Astrocyte (in vitro differentiated cells and primary cell): ENCODE data around the gene AP2M1. TPM values are rescaled to one million over a fixed set of nuclear protein-coding genes. Genes with fewer than 3 reads are reported as not detected.

Experiments
- DNase-seq: peaks from one replicate; pipeline ENCODE4 v3.0.0-alpha.2; 2010; ENCODE audit warnings: low read depth
- FAIRE-seq: peaks from 2 replicates; lab custom pipeline; 2011; peaks lifted over from hg19 to GRCh38; lab: Jason Lieb, UNC
- H2AFZ ChIP-seq: 2 replicates; pipeline ENCODE4 v1.6.0; 2012; ENCODE audit warnings: low read depth, low read length, inconsistent platforms
- H3K27ac ChIP-seq: 2 replicates; pipeline ENCODE4 v1.5.1; 2011; ENCODE audit warnings: low read depth, low read length, inconsistent platforms
- H3K27me3 ChIP-seq: 2 replicates; pipeline ENCODE4 v1.6.0; 2011; ENCODE audit warnings: low read length, inconsistent platforms; ENCODE audit not compliant: insufficient read depth
- H3K36me3 ChIP-seq: 2 replicates; pipeline ENCODE4 v1.5.1; 2011; ENCODE audit warnings: low read length, inconsistent platforms; ENCODE audit not compliant: insufficient read depth
- H3K4me1 ChIP-seq: 2 replicates; pipeline ENCODE4 v1.5.1; 2011; ENCODE audit warnings: low read length, inconsistent platforms; ENCODE audit not compliant: insufficient read depth
- H3K4me2 ChIP-seq: 2 replicates; pipeline ENCODE4 v1.6.0; 2012; ENCODE audit warnings: low read length, inconsistent platforms
- H3K4me3 ChIP-seq: 2 replicates; pipeline ENCODE4 v1.5.1; 2011; ENCODE audit warnings: low read depth, mild to moderate bottlenecking, low read length, inconsistent platforms; ENCODE audit not compliant: insufficient read depth
- H3K79me2 ChIP-seq: 2 replicates; pipeline ENCODE4 v1.6.0; 2012; ENCODE audit warnings: mild to moderate bottlenecking, low read length, inconsistent platforms; ENCODE audit not compliant: insufficient read depth
- H3K9ac ChIP-seq: 2 replicates; pipeline ENCODE4 v1.6.0; 2012; ENCODE audit warnings: mild to moderate bottlenecking, low read length, inconsistent platforms
- H3K9me3 ChIP-seq: 2 replicates; pipeline ENCODE4 v1.5.1; 2012; ENCODE audit warnings: low read depth, mild to moderate bottlenecking, low read length, inconsistent platforms; ENCODE audit not compliant: insufficient read depth
- H4K20me1 ChIP-seq: 2 replicates; pipeline ENCODE4 v1.6.0; 2012; ENCODE audit warnings: low read length, inconsistent platforms; ENCODE audit not compliant: insufficient read depth
- H3K27ac Mint-ChIP-seq: one replicate; pipeline ENCODE4 v1.8.0; 2021; ENCODE audit warnings: mild to moderate bottlenecking, mixed read lengths; ENCODE audit not compliant: unreplicated experiment
- H3K27me3 Mint-ChIP-seq: one replicate; pipeline ENCODE4 v1.8.0; 2021; ENCODE audit warnings: low read depth, mixed read lengths; ENCODE audit not compliant: unreplicated experiment
- H3K36me3 Mint-ChIP-seq: one replicate; pipeline ENCODE4 v1.8.0; 2021; ENCODE audit warnings: low read depth, mixed read lengths; ENCODE audit not compliant: unreplicated experiment
- H3K4me1 Mint-ChIP-seq: one replicate; pipeline ENCODE4 v1.8.0; 2021; ENCODE audit warnings: low read depth, mixed read lengths; ENCODE audit not compliant: unreplicated experiment
- H3K4me3 Mint-ChIP-seq: one replicate; pipeline ENCODE4 v1.8.0; 2021; ENCODE audit warnings: mild to moderate bottlenecking, moderate library complexity, mixed read lengths; ENCODE audit not compliant: unreplicated experiment
- H3K9me3 Mint-ChIP-seq: one replicate; pipeline ENCODE4 v1.8.0; 2021; ENCODE audit warnings: mild to moderate bottlenecking, mixed read lengths; ENCODE audit not compliant: unreplicated experiment
- EZH2 ChIP-seq: IDR thresholded peaks from 2 replicates; pipeline ENCODE4 v1.6.1; 2012; ENCODE audit warnings: mild to moderate bottlenecking, low read length, inconsistent platforms; ENCODE audit not compliant: insufficient read depth
- total RNA-seq: library from RNA; stranded (reverse); gene quantifications from 2 replicates; pipeline ENCODE4 v1.2.1, GENCODE V29; 2021
- TF ChIP-seq, protein P1 (sequence below): IDR thresholded peaks from 2 replicates; pipeline ENCODE4 v1.5.1; 2011; ENCODE audit warnings: low read depth, mild to moderate bottlenecking, inconsistent platforms, low read length, moderate library complexity; ENCODE audit not compliant: insufficient read depth

AP2M1 gene
- total RNA-seq, 1 donor from 2014 or later, result 603 TPM

DNA sequence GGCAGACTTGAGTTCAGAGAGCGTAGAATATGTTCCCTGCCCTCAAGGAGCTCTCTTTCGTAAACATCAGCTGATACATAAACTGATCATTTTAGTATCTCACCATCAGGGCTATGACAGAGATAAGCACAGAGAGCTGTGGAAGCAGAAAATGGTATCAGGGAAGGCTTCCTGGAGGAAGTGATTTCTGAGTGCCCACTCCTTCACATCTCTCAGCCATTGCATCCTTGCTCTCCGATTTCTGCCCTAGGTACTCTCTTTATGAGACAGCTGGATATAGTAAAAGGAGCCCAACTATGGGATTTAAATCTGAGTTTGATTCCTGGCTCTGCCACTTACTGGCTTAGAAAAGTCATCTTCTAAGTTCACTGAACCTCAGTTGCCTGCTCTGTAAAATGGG is 9.1 kb upstream of the AP2M1 start:
- Mint-ChIP-seq H3K4me3 (no peak overlapping the region), H3K36me3 (peaks cover 37% of the 10 kb centered on the region), H3K9me3 (no peaks in the 10 kb centered on the region), H3K27me3 (no peaks in the 10 kb centered on the region), H3K27ac (no peak overlapping the region), H3K4me1 (peaks cover 18% of the 10 kb centered on the region)
- no peak for TF ChIP-seq EZH2
- TF ChIP-seq, protein P1, sequence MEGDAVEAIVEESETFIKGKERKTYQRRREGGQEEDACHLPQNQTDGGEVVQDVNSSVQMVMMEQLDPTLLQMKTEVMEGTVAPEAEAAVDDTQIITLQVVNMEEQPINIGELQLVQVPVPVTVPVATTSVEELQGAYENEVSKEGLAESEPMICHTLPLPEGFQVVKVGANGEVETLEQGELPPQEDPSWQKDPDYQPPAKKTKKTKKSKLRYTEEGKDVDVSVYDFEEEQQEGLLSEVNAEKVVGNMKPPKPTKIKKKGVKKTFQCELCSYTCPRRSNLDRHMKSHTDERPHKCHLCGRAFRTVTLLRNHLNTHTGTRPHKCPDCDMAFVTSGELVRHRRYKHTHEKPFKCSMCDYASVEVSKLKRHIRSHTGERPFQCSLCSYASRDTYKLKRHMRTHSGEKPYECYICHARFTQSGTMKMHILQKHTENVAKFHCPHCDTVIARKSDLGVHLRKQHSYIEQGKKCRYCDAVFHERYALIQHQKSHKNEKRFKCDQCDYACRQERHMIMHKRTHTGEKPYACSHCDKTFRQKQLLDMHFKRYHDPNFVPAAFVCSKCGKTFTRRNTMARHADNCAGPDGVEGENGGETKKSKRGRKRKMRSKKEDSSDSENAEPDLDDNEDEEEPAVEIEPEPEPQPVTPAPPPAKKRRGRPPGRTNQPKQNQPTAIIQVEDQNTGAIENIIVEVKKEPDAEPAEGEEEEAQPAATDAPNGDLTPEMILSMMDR, result no peak
- H3K4me3 ChIP-seq, result no peak overlapping the region
- no peak overlapping the region for H3K4me2 ChIP-seq
- peaks cover 35% of the 10 kb centered on the region for H3K36me3 ChIP-seq
- no peaks in the 10 kb centered on the region for H3K27me3 ChIP-seq
- H2AFZ ChIP-seq, result no peak overlapping the region
- DNase-seq, result no peak
- H3K9ac ChIP-seq, result no peak overlapping the region
- no peak overlapping the region for H3K27ac ChIP-seq
- H3K79me2 ChIP-seq, result peaks cover 64% of the 10 kb centered on the region
- FAIRE-seq, result no peak
- H3K4me1 ChIP-seq, result peaks cover 30% of the 10 kb centered on the region
- no peaks in the 10 kb centered on the region for H3K9me3 ChIP-seq
- H4K20me1 ChIP-seq, result peaks cover 80% of the 10 kb centered on the region

DNA sequence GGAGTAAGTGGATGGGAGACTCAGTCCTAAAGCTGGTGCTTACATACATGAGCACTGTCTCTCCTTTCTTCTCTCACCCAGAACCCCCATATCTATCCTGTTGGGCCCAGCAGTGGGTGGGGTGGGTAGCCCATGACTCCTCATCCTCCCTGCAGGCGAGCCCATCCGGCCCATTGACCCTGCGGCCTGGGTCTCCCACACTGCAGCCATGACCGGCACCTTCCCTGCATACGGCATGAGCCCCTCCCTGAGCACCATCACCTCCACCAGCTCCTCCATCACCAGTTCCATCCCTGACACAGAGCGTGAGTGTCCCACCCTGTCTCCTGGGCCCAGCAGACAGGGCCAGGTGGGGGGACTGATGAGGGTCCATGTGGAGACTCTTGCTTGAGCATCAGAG is 8.0 kb upstream of the AP2M1 start:
- no peak for DNase-seq
- Histone ChIP-seq H3K4me3 (no peak overlapping the region), H3K27me3 (no peaks in the 10 kb centered on the region), H2AFZ (no peak overlapping the region), H3K4me1 (peaks cover 32% of the 10 kb centered on the region), H3K27ac (no peak overlapping the region), H3K4me2 (no peak overlapping the region), H3K9ac (no peak overlapping the region), H4K20me1 (peaks cover 76% of the 10 kb centered on the region), H3K79me2 (peaks cover 53% of the 10 kb centered on the region), H3K36me3 (peaks cover 41% of the 10 kb centered on the region), H3K9me3 (no peaks in the 10 kb centered on the region)
- H3K27ac Mint-ChIP-seq, result no peak overlapping the region
- H3K36me3 Mint-ChIP-seq, result peaks cover 44% of the 10 kb centered on the region
- no peaks in the 10 kb centered on the region for H3K27me3 Mint-ChIP-seq
- H3K4me3 Mint-ChIP-seq, result peak overlapping the region; percentile 34
- FAIRE-seq, result no peak
- H3K9me3 Mint-ChIP-seq, result no peaks in the 10 kb centered on the region
- TF ChIP-seq, protein P1, result no peak
- TF ChIP-seq EZH2, result no peak
- peaks cover 23% of the 10 kb centered on the region for H3K4me1 Mint-ChIP-seq

DNA sequence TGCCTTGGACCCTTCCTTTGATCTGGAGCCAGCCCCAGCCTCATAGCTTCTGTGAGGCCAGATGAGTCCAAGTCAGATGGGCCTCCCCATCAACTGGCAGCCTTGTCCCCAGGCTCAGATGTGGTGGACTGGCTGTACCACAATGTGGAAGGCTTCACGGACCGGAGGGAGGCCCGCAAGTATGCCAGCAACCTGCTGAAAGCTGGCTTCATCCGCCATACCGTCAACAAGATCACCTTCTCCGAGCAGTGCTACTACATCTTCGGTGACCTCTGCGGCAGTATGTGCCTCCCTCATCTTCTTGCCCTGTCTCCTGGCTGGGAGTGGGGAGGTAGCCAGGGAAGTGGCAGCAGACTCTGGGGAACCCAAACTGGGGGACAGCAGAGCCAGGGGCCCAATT is 6.9 kb upstream of the AP2M1 start:
- Mint-ChIP-seq H3K27ac (no peak overlapping the region), H3K4me1 (peaks cover 30% of the 10 kb centered on the region), H3K9me3 (no peaks in the 10 kb centered on the region), H3K36me3 (peaks cover 43% of the 10 kb centered on the region), H3K27me3 (no peaks in the 10 kb centered on the region), H3K4me3 (no peak overlapping the region)
- no peak overlapping the region for H3K4me3 ChIP-seq
- H3K79me2 ChIP-seq, result peaks cover 42% of the 10 kb centered on the region
- H3K4me1 ChIP-seq, result peaks cover 38% of the 10 kb centered on the region
- peaks cover 41% of the 10 kb centered on the region for H3K36me3 ChIP-seq
- no peaks in the 10 kb centered on the region for H3K27me3 ChIP-seq
- H3K9me3 ChIP-seq, result no peaks in the 10 kb centered on the region
- H3K27ac ChIP-seq, result peak overlapping the region; percentile 90
- DNase-seq (no peak), FAIRE-seq (no peak)
- H2AFZ ChIP-seq, result no peak overlapping the region
- no peak for TF ChIP-seq EZH2
- TF ChIP-seq, protein P1, result no peak
- peak overlapping the region; percentile 61 for H3K9ac ChIP-seq
- H3K4me2 ChIP-seq, result peak overlapping the region; percentile 59
- peaks cover 70% of the 10 kb centered on the region for H4K20me1 ChIP-seq
